ENCODE data around the gene CLDN22.
"Not testable (repeated sequence)": the region's sequence is repeated elsewhere in the genome, so short reads cannot be mapped to it uniquely, and the experiment has no call there.

Gene CLDN22

GRCh38 chr4:183347146-183347545 is 27.1 kb upstream of the CLDN22 start:
- DNase-seq (ENCODE audit: low read depth, low spot score), result no peak

GRCh38 chr4:183345261-183345660 is 25.2 kb upstream of the CLDN22 start:
- no peak for DNase-seq (ENCODE audit: low read depth, low spot score)

- no peak for DNase-seq (ENCODE audit: low read depth, low spot score)
Observed at GRCh38 chr4:183344523-183345255, 24.6 kb upstream of the CLDN22 start.

GRCh38 chr4:183343730-183344129 is 23.7 kb upstream of the CLDN22 start:
- no peak for DNase-seq (ENCODE audit: low read depth, low spot score)

- no peak for DNase-seq (ENCODE audit: low read depth, low spot score)
Observed at GRCh38 chr4:183342541-183343533, 22.8 kb upstream of the CLDN22 start.

- DNase-seq (ENCODE audit: low read depth, low spot score), result no peak
Observed at GRCh38 chr4:183337833-183338232, 17.8 kb upstream of the CLDN22 start.

GRCh38 chr4:183337349-183337748 is 17.3 kb upstream of the CLDN22 start:
- DNase-seq (ENCODE audit: low read depth, low spot score), result no peak

- peak; percentile 68 for DNase-seq (ENCODE audit: low read depth, low spot score)
Observed at GRCh38 chr4:183335369-183335940, 15.4 kb upstream of the CLDN22 start.

GRCh38 chr4:183333983-183334382 is 13.9 kb upstream of the CLDN22 start:
- no peak for DNase-seq (ENCODE audit: low read depth, low spot score)

GRCh38 chr4:183333202-183333601 is 13.1 kb upstream of the CLDN22 start:
- DNase-seq (ENCODE audit: low read depth, low spot score), result no peak

GRCh38 chr4:183332447-183332846 is 12.4 kb upstream of the CLDN22 start:
- no peak for DNase-seq (ENCODE audit: low read depth, low spot score)

- no peak for DNase-seq (ENCODE audit: low read depth, low spot score)
Observed at GRCh38 chr4:183330841-183331240, 10.8 kb upstream of the CLDN22 start.

GRCh38 chr4:183329954-183330742 is 10.1 kb upstream of the CLDN22 start:
- DNase-seq (ENCODE audit: low read depth, low spot score), result no peak

- no peak for DNase-seq (ENCODE audit: low read depth, low spot score)
Observed at GRCh38 chr4:183329244-183329643, 9.2 kb upstream of the CLDN22 start.

GRCh38 chr4:183328832-183329231 is 8.8 kb upstream of the CLDN22 start:
- DNase-seq (ENCODE audit: low read depth, low spot score), result peak; percentile 28

GRCh38 chr4:183327827-183328226 is 7.8 kb upstream of the CLDN22 start:
- no peak for DNase-seq (ENCODE audit: low read depth, low spot score)

GRCh38 chr4:183326853-183327252 is 6.8 kb upstream of the CLDN22 start:
- no peak for DNase-seq (ENCODE audit: low read depth, low spot score)

GRCh38 chr4:183326387-183326786 is 6.3 kb upstream of the CLDN22 start:
- DNase-seq (ENCODE audit: low read depth, low spot score), result not testable (repeated sequence)

GRCh38 chr4:183324619-183325018 is 4.5 kb upstream of the CLDN22 start:
- DNase-seq (ENCODE audit: low read depth, low spot score), result no peak

GRCh38 chr4:183324056-183324455 is 4.0 kb upstream of the CLDN22 start:
- not testable (repeated sequence) for DNase-seq (ENCODE audit: low read depth, low spot score)

- DNase-seq (ENCODE audit: low read depth, low spot score), result no peak
Observed at GRCh38 chr4:183323295-183323694, 3.2 kb upstream of the CLDN22 start.
